22Rv1 (cell line): ENCODE measurements around the gene CDCA3.

Source experiments
- ZFX ChIP-seq: fragments of 450-650 bp; IDR thresholded peaks from 2 replicates; pipeline ENCODE4 v1.6.1; 2017; ENCODE audit warnings: antibody characterized with exemption, borderline replicate concordance
- TF ChIP-seq, protein P1 (sequence below): fragments of 450-650 bp; IDR thresholded peaks from 2 replicates; pipeline ENCODE4 v1.5.1; 2017; ENCODE audit warnings: mild to moderate bottlenecking

GRCh38 chr12:6820166-6820565, 30.9 kb downstream of the CDCA3 start:
- TF ChIP-seq, protein P1, sequence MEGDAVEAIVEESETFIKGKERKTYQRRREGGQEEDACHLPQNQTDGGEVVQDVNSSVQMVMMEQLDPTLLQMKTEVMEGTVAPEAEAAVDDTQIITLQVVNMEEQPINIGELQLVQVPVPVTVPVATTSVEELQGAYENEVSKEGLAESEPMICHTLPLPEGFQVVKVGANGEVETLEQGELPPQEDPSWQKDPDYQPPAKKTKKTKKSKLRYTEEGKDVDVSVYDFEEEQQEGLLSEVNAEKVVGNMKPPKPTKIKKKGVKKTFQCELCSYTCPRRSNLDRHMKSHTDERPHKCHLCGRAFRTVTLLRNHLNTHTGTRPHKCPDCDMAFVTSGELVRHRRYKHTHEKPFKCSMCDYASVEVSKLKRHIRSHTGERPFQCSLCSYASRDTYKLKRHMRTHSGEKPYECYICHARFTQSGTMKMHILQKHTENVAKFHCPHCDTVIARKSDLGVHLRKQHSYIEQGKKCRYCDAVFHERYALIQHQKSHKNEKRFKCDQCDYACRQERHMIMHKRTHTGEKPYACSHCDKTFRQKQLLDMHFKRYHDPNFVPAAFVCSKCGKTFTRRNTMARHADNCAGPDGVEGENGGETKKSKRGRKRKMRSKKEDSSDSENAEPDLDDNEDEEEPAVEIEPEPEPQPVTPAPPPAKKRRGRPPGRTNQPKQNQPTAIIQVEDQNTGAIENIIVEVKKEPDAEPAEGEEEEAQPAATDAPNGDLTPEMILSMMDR: no peak
- no peak for TF ChIP-seq ZFX
